SK-N-MC (cell line): ENCODE data around the gene ORAI3.

Experiments used
- EZH2 ChIP-seq: fragments of 200-600 bp; sonication (generic); IDR thresholded peaks from one replicate; pipeline ENCODE4 v1.6.1; 2017; ENCODE audit warnings: antibody characterized with exemption
- POLR2AphosphoS5 ChIP-seq: IDR thresholded peaks from 2 replicates; pipeline ENCODE4 v1.6.1; 2012; ENCODE audit warnings: mild to moderate bottlenecking, low read depth, low read length, borderline replicate concordance

DNA sequence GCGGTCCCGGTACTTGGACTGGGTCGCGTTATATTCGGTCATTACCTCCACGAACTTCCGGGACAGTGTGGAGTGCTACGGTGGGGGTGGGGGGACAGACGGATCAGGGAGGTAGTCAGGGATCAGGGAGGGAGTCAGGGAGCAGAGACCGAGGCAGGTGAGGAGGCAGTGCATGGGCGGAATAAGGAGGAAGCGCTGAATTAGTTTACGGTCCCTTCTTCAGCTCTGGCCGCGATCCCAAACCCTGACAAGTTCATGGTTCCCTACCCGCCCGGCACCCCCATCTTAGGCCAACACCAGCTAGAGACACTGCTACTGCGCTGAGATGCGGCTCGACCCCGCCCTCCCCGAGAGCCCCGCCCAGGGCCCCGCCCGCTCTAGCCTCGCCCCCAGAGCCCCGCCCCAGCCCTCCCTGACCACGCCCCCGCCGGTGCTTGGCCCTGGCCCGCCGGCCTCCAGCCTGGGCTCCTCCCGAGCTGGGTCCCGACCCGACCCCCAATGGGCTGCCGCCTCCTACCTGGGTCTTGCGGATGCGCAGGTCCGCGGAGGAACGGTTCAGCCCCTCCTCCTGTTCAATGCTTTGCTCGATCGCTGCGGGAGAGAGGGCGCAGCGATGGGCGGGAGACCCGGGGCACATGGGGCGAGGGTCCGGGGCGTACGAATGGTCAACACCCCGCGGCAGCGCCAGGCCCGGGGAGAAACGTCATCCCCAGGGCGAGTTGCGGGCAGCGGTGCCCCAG, 48.3 kb downstream of the ORAI3 start:
- no peak for TF ChIP-seq EZH2
- TF ChIP-seq POLR2AphosphoS5, result peak; percentile 36; the same call in 1 of the 2 replicates
